ENCODE data around the gene MEG3.

MEG3 gene

DNA sequence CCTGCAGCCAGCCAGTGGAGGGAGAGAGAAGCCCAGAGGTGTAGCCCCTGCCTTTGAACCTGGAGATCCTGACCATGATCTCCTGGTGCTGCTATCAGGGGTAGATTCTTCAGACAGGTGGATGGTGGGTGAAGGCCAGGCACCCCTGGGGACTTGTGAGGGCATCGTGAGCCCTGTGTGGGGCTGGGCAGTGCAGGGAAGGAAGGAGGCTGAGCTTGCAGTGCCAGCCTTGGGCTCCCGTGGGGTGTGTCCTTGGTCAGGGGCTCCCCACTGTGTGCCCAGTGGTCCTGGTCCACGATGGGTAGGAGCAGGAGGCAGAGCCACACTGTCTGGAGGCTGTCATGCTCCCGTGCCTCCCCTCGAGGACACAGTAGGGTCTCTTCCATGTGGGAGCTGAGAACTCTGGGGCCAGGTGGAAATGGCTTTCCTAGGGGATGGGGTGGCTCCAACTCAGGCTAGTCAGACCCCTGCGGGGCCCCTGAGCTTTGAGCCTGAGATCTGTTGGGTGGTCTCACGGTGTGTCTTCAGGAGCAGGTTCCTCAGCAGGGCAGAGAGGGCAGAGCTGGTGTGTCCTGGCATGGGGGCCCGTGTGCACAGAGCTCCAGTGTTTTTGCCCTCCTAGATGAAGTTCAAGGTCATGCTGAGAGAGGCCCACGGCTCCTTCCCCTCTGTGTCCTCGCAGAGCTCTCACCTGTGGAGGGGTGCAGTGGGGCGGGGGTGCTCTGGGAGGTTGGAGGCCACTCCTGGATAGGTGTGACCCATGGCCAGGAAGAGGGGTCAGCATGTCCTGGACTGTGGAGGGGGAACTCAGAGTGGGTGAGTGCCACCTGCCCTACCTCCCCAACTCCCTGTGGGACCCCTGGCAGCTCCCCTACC is 52.6 kb downstream of the MEG3 start:
- DNase-seq (ENCODE audit: insufficient read length, low spot score) (no peak), FAIRE-seq (no peak)

- no peak for DNase-seq (ENCODE audit: insufficient read length, low spot score)
- no peak for FAIRE-seq
Measured at GRCh38 chr14:100879194-100879593, 53.3 kb downstream of the MEG3 start.

DNA sequence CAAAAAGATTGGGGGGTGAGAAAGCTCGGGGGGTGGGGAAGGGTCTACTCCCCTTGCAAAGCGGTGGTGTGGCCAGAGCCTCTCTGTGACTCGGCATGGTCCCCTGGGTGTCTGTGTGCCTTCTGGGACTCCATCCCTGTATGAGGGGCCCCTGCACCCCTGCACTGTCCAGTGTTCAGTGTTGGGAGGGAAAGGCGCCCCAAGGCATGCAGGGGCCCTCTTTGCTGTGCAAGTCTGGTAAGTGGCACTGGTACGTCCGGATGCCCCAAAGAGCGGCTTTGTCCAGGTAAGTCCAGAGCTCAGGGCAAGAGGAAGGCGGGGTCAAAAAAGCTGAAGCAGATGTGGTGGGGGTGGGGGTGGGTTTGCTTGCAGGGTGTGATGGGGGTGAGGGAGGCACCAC is 53.9 kb downstream of the MEG3 start:
- FAIRE-seq (no peak), DNase-seq (ENCODE audit: insufficient read length, low spot score) (no peak)

DNA sequence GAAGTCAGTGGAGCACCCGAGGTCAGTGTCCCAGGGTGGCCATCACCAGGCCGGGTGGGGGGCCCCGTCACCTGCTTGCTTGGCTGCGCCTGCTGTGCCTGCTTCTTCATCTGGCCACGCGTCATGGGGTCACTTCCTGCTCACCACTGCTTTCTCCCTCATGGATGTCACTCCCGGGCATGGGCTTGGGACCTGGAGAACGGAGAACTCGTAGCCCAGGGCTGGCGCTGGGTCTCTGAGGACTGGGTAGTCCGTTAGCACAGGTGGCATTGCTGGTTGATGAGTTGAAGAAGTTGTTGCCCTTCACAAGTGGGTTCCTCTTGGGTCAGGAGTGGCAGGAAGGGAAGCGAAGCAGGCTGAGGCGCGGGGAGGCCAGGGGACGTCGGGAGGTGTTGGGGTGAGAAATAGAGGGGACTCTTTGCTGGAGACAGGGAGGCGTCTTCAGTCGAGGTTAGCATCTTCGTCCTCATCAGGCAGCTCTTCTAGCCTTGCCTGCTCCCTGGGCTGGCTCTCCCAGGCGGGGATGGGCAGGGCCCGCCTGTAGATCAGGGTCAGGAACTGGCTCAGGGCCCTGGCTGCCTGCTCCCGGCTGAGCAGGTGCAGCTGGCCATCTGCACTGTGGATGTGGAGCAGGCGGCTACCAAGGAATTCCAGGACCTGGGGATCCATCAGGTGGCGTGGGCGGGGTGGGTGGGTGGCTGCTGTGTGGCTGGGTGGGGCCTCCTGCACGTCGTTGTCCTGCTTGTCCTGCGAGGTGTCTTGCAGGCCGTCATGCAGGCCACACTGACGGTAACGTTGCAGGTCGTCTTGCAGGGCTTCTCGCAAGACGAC is 54.6 kb downstream of the MEG3 start:
- FAIRE-seq (no peak), DNase-seq (ENCODE audit: insufficient read length, low spot score) (no peak)

- DNase-seq (ENCODE audit: insufficient read length, low spot score) (no peak), FAIRE-seq (no peak)
Measured at GRCh38 chr14:100881211-100882025, 55.5 kb downstream of the MEG3 start.

DNA sequence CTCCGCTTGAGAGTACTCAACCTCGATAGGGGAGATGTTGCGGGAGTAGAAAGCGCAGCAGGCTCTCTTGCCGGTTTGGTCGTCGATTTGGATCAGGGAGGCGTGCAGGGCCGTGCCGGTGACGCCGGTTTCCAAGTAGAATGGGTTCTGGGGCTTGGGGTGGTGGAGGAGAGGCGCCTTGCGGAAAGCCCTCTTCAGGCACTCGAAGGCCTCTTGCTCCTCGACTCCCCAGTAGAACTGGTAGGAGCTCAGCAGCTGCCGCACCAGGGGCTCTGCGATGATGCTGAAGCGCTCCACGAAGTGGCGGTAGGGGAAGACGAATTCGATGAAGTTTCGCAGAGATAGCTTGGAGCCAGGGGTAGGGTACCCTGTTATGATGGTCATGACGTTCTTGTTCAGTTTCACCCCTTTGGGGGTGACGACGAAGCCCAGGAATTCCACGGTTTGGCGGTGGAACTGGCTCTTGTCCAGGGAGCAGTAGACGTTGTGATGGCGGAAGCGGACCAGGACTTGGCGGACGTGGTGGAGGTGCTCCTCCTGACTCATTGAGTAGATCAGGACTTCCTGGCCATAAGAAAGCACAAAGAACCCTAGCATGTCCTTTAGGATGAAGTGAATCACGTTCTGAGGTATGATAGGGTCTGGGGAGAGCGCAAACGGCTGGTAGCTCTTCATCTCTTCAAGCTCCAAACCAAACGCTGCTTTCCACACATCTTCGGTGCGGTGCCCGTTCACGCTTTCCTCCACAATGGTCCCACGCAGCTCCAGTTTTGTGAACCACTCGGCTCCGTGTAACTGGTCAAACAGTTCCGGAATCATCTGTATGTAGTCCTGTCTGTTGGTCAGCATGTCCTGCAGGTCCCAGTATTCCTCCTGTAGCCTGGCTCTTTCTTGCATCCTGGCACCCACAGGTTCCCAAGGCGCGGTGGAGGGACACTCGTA is 56.4 kb downstream of the MEG3 start:
- no peak for FAIRE-seq
- no peak for DNase-seq (ENCODE audit: insufficient read length, low spot score)

DNA sequence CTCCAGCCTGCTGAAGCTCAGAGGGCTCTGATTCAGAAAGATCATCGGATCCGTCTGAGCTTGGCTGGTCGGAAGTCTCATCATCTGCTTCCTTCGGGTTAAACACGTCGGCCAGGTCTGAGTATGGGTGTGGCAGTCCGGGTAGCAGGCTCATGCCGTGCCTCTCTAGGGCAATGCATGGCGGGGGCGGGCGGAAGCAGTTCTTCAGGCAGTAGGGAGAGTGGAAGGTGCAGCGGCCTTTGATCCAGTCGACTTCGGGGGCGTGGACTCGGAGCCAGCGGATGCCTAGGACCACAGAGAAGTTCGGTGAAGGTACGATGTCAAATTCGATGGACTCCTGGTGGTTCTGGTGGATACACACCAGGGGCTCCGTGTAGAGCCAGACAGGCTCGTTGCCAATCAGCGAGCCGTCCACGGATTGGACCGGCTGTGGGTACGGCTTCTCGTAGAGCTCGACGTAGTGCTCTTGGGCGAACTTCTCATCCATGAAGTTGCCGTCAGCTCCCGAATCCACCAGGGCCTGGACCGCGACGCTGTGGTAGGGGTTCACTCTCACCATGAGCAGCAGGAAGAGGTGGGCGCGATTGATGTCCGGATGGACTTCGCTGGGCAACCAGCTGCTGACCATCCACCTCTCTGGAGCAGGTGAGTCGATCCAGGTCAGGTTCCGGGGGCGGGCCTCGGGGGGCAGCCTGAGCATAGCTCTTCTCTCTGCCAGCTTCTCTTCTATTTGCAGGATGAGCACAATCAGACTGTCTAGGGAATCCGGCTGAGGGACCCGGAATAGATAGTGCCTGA is 57.3 kb downstream of the MEG3 start:
- no peak for FAIRE-seq
- DNase-seq (ENCODE audit: insufficient read length, low spot score), result no peak

DNA sequence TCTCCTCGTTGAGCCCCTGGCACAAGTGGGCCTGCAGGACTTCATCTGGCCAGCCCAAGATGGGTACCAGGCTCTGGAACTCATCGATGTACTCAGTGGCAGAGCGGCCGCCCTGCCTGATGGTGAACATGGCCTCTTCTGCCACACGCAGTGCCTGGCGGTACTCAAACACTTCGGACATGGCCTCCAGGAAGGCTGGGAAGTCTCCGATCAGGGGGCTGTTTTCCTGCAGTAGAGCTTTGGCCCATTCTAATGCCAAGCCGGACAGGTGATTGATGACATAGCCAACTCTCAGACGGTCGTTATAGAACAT is 57.8 kb downstream of the MEG3 start:
- FAIRE-seq (no peak), DNase-seq (ENCODE audit: insufficient read length, low spot score) (no peak)

DNA sequence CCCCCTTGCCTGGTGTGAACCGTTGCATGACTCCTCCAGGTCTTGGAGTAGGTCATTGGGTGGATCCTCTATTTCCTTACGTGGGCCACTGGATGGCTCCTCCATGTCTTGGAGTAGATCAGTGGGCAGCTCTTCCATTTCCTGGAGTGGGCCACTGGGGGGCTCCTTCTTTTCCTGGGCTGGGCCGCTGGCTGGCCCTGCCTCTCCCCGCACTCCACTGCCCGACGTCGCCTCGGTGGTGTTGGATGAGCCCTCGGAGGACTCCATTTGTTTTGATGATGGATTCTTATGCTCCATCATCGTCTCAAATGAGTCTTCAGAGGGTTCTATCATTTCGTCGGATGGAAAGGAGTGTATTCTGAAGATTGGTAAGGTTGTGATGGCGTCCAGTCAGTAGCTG is 58.5 kb downstream of the MEG3 start:
- DNase-seq (ENCODE audit: insufficient read length, low spot score) (no peak), FAIRE-seq (no peak)

GRCh38 chr14:100885196-100885595 is 59.3 kb downstream of the MEG3 start:
- FAIRE-seq, result no peak
- no peak for DNase-seq (ENCODE audit: insufficient read length, low spot score)

DNA sequence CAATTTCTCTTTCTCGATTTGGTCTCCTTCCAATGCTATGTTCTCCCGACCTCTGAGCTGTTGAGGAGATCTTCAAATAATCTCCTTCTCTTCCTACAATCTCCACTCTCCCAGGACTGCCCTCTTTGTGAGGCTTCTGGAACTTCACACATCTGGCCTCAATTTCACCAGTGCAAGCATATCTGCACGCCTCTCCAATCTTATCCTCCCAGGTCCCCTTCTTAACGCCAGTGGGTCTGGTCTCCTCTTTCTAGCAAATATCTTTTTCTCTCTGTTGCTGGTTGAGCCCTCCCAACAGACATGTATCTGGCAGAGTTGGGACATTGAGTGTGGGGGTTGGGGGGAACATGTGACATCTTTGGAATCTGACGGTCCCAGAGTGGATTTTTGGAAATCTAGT is 59.7 kb downstream of the MEG3 start:
- no peak for FAIRE-seq

GRCh38 chr14:100887728-100888335 is 61.9 kb downstream of the MEG3 start:
- no peak for FAIRE-seq

More for the DNA sequence above, 59.7 kb downstream of the MEG3 start:
- no peak for DNase-seq (ENCODE audit: insufficient read length, low spot score)

DNA sequence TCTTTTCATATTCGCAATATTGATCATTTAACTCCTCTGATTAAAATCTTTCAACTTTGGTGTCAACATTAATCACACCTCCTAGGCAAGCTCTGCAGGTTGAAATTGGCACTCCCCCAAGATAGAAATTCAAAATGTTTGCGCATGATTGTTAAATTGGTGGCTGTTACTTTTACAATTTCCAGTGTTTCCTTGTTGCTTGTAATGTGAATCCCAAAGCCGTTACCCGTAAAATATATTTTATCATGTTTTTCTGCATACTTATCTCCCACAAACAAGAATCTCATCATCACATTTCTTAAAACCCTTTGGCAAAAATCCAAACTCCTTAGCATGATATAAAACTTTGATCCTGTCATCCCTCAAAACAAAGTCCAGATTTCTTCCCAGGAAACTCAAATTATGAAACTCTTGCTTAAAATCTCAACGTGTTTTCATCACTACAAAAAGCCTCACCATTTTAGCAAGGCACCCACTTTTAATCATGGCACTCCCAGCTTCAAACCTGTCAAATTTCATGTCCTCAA is 62.9 kb downstream of the MEG3 start:
- no peak for FAIRE-seq
- no peak for DNase-seq (ENCODE audit: insufficient read length, low spot score)

More at GRCh38 chr14:100887728-100888335, 61.9 kb downstream of the MEG3 start:
- no peak for DNase-seq (ENCODE audit: insufficient read length, low spot score)

GRCh38 chr14:100889641-100890040 is 63.7 kb downstream of the MEG3 start:
- no peak for DNase-seq (ENCODE audit: insufficient read length, low spot score)
- no peak for FAIRE-seq

GRCh38 chr14:100890061-100890850 is 64.3 kb downstream of the MEG3 start:
- DNase-seq (ENCODE audit: insufficient read length, low spot score) (no peak), FAIRE-seq (no peak)

- FAIRE-seq, result no peak
- no peak for DNase-seq (ENCODE audit: insufficient read length, low spot score)
Measured at GRCh38 chr14:100891051-100891450, 65.1 kb downstream of the MEG3 start.

- FAIRE-seq (no peak), DNase-seq (ENCODE audit: insufficient read length, low spot score) (no peak)
Measured at GRCh38 chr14:100891501-100892445, 65.9 kb downstream of the MEG3 start.
